OCI-LY7 (cell line): ENCODE measurements around the gene GID8. TPM values are rescaled to one million over a fixed set of nuclear protein-coding genes. Genes with fewer than 3 reads are reported as not detected.
A peak's percentile ranks its signal among the peaks of the same experiment; 100 is the strongest.

Experiments
- BruUV-seq: library from RNA; stranded (reverse); fragments of 400-500 nt; replicated peaks from 2 replicates; lab custom pipeline; 2021; lab: Mats Ljungman, UMichigan
- CTCF ChIA-PET: fragments of 300-600 bp; sonication (Branson Sonifier 250); formaldehyde crosslinking; loops from one replicate; lab custom pipeline; 2022; ENCODE audit warnings: antibody characterized with exemption; ENCODE audit not compliant: unreplicated experiment; lab: Charles Lee
- POLR2A ChIA-PET: fragments of 300-600 bp; sonication (Branson Sonifier 250); formaldehyde crosslinking; loops from one replicate; lab custom pipeline; 2022; ENCODE audit warnings: antibody characterized with exemption; lab: Charles Lee
- DNase-seq: peaks from one replicate; pipeline ENCODE4 v3.0.0-alpha.2; 2015; ENCODE audit warnings: low spot score
- H2AFZ ChIP-seq: fragments of 200-600 bp; sonication (generic), shearing (Covaris generic); 2 replicates; pipeline ENCODE4 v1.6.1; 2014; ENCODE audit warnings: mild to moderate bottlenecking, antibody characterized with exemption, low read length, moderate library complexity
- H3K27ac ChIP-seq: fragments of 200-600 bp; sonication (generic); 2 replicates; pipeline ENCODE4 v1.5.1; 2014; ENCODE audit warnings: mixed run types, low read depth, mild to moderate bottlenecking, moderate library complexity, low read length, inconsistent platforms; ENCODE audit not compliant: poor library complexity, severe bottlenecking
- H3K36me3 ChIP-seq: fragments of 200-600 bp; sonication (generic); 2 replicates; pipeline ENCODE4 v1.6.1; 2014; ENCODE audit warnings: mild to moderate bottlenecking, antibody characterized with exemption, low read length, moderate library complexity, mixed read lengths; ENCODE audit not compliant: insufficient read depth
- H3K4me1 ChIP-seq: fragments of 200-600 bp; sonication (generic); 2 replicates; pipeline ENCODE4 v1.5.1; 2014; ENCODE audit warnings: mild to moderate bottlenecking, low read length; ENCODE audit not compliant: insufficient read depth, poor library complexity, severe bottlenecking
- H3K4me2 ChIP-seq: fragments of 200-600 bp; sonication (generic); 2 replicates; pipeline ENCODE4 v1.6.1; 2014; ENCODE audit warnings: mild to moderate bottlenecking, low read length
- H3K4me3 ChIP-seq: fragments of 200-600 bp; sonication (generic); 2 replicates; pipeline ENCODE4 v1.5.1; 2014; ENCODE audit warnings: mild to moderate bottlenecking, low read depth, low read length; ENCODE audit not compliant: poor library complexity, severe bottlenecking
- H3K79me2 ChIP-seq: fragments of 200-600 bp; sonication (generic); 2 replicates; pipeline ENCODE4 v1.6.1; 2016; ENCODE audit warnings: low read depth, mild to moderate bottlenecking, low read length, moderate library complexity, mixed read lengths; ENCODE audit not compliant: insufficient read depth
- H3K9me2 ChIP-seq: fragments of 200-600 bp; sonication (generic); 2 replicates; pipeline ENCODE4 v1.6.1; 2016; ENCODE audit warnings: mild to moderate bottlenecking, low read length, mixed read lengths; ENCODE audit not compliant: insufficient read depth
- H3K9me3 ChIP-seq: fragments of 200-600 bp; sonication (generic); 2 replicates; pipeline ENCODE4 v1.6.1; 2014; ENCODE audit warnings: mild to moderate bottlenecking, mixed run types, low read length, mixed read lengths
- H4K20me1 ChIP-seq: fragments of 200-600 bp; sonication (generic); 2 replicates; pipeline ENCODE4 v1.6.1; 2014; ENCODE audit warnings: mild to moderate bottlenecking, antibody characterized with exemption, low read length, moderate library complexity, mixed read lengths; ENCODE audit not compliant: insufficient read depth
- EZH2phosphoT487 ChIP-seq: fragments of 200-600 bp; sonication (generic); IDR thresholded peaks from 2 replicates; pipeline ENCODE4 v1.6.1; 2018; ENCODE audit warnings: low read depth, borderline replicate concordance, mild to moderate bottlenecking, mixed run types, antibody characterized with exemption, low read length, moderate library complexity, mixed read lengths
- intact Hi-C: fragments of 100-400 bp; cut with micrococcal nuclease; formaldehyde crosslinking; loops from one replicate; pipeline ENCODE4 v1.10.0; 2022; ENCODE audit not compliant: unreplicated experiment
- total RNA-seq, 2 experiments: library from RNA; depleted of rRNA in 1 of 2; stranded (reverse); fragments of >200 nt in 1 of 2; shearing (Covaris generic) in 1 of 2; gene quantifications; 2 replicates each; pipeline ENCODE4 v1.2.3, GENCODE V29; 2014 to 2022
- TF ChIP-seq, protein P1 (sequence below): fragments of 200-600 bp; sonication (generic); conservative IDR thresholded peaks from 2 replicates; pipeline ENCODE4 v1.5.1; 2014; ENCODE audit warnings: mild to moderate bottlenecking, antibody characterized with exemption, low read length, moderate library complexity, mixed read lengths

Gene GID8
- total RNA-seq, 2 experiments from 2014 or later = 28.7 to 47.7 TPM

- H3K9me3 ChIP-seq = peaks cover 10% of the 10 kb centered on the region
- intact Hi-C loops = no loop called here
- no peaks in the 10 kb centered on the region for H3K4me1 ChIP-seq
- no peak overlapping the region for H3K4me3 ChIP-seq
- no peak overlapping the region for H2AFZ ChIP-seq
- no peaks in the 10 kb centered on the region for H3K9me2 ChIP-seq
- DNase-seq = no peak
- H3K4me2 ChIP-seq = no peak overlapping the region
- no peak for TF ChIP-seq EZH2phosphoT487
- TF ChIP-seq, protein P1, sequence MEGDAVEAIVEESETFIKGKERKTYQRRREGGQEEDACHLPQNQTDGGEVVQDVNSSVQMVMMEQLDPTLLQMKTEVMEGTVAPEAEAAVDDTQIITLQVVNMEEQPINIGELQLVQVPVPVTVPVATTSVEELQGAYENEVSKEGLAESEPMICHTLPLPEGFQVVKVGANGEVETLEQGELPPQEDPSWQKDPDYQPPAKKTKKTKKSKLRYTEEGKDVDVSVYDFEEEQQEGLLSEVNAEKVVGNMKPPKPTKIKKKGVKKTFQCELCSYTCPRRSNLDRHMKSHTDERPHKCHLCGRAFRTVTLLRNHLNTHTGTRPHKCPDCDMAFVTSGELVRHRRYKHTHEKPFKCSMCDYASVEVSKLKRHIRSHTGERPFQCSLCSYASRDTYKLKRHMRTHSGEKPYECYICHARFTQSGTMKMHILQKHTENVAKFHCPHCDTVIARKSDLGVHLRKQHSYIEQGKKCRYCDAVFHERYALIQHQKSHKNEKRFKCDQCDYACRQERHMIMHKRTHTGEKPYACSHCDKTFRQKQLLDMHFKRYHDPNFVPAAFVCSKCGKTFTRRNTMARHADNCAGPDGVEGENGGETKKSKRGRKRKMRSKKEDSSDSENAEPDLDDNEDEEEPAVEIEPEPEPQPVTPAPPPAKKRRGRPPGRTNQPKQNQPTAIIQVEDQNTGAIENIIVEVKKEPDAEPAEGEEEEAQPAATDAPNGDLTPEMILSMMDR = no peak
- no TSS peak for BruUV-seq
- POLR2A ChIA-PET = interaction anchor here (0.7 kb wide), 1 partner anchor 793 kb away, joined by 6 read pairs; no protein-coding TSS in a partner anchor
- CTCF ChIA-PET = no interaction called here
- H3K36me3 ChIP-seq = peaks cover 80% of the 10 kb centered on the region
- H3K27ac ChIP-seq = no peak overlapping the region
- H4K20me1 ChIP-seq = no peaks in the 10 kb centered on the region
- no peaks in the 10 kb centered on the region for H3K79me2 ChIP-seq
Measured at GRCh38 chr20:62947532-62948300, 9.8 kb downstream of the GID8 start.

GRCh38 chr20:62949153-62949821, 11.3 kb downstream of the GID8 start:
- H2AFZ ChIP-seq = no peak overlapping the region
- peaks cover 64% of the 10 kb centered on the region for H3K36me3 ChIP-seq
- no peak overlapping the region for H3K27ac ChIP-seq
- H3K9me2 ChIP-seq = no peaks in the 10 kb centered on the region
- H3K4me1 ChIP-seq = peaks cover 16% of the 10 kb centered on the region
- intact Hi-C loops = no loop called here
- H3K9me3 ChIP-seq = peaks cover 10% of the 10 kb centered on the region
- no peak overlapping the region for H3K4me3 ChIP-seq
- no peak for TF ChIP-seq EZH2phosphoT487
- TF ChIP-seq, protein P1 = no peak
- no peaks in the 10 kb centered on the region for H4K20me1 ChIP-seq
- H3K79me2 ChIP-seq = no peaks in the 10 kb centered on the region
- H3K4me2 ChIP-seq = no peak overlapping the region
- ChIA-PET POLR2A (interaction anchor here (0.5 to 0.7 kb wide), 2 partner anchors 37 to 341 kb away, joined by 3 to 5 read pairs; no protein-coding TSS in a partner anchor), CTCF (no interaction called here)
- peak; percentile 8 for DNase-seq
- no TSS peak for BruUV-seq
